ENCODE data around the gene CDH26.
"Not testable (repeated sequence)": the region's sequence is repeated elsewhere in the genome, so short reads cannot be mapped to it uniquely, and the experiment has no call there.

Gene CDH26

DNA sequence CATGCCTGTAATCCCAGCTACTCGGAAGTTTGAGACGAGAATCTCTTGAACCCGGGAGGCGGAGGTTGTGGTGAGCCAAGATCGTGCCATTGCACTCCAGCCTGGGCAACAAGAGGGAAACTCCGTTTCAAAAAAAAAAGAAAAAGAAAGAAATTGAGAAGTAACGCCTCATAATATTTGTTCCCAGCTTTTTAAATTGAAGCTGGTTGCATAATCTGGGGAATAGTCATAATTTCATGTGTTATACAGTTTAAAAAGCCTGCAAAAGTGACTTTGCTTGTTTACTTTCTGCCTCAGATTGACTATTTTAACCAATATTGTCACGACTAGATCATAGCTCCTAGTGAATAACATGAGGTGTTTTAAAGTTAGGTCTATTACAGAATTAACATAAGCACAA is 10.8 kb upstream of the CDH26 start:
- DNase-seq (ENCODE audit: low read depth in 1 of 2, low spot score in 1 of 2) = no peak
- in situ Hi-C loops (cut with HindIII; ENCODE audit: low pct_unique_long_range_greater_than_20kb, low sequenced_read_pairs) = no loop called here
- no peak for TF ChIP-seq JUND (IDR thresholded peaks at IDR 0.05; ENCODE audit: low read depth)

GRCh38 chr20:59948212-59948611 is 10.0 kb upstream of the CDH26 start:
- TF ChIP-seq JUND (IDR thresholded peaks at IDR 0.05; ENCODE audit: low read depth) = no peak
- in situ Hi-C loops (cut with HindIII; ENCODE audit: low pct_unique_long_range_greater_than_20kb, low sequenced_read_pairs) = no loop called here
- DNase-seq (ENCODE audit: low read depth in 1 of 2, low spot score in 1 of 2) = no peak

GRCh38 chr20:59948828-59949720 is 9.1 kb upstream of the CDH26 start:
- DNase-seq (ENCODE audit: low read depth in 1 of 2, low spot score in 1 of 2) = peak in 1 of 2 experiments; percentile 65
- in situ Hi-C loops (cut with HindIII; ENCODE audit: low pct_unique_long_range_greater_than_20kb, low sequenced_read_pairs) = no loop called here
- TF ChIP-seq JUND (IDR thresholded peaks at IDR 0.05; ENCODE audit: low read depth) = no peak

DNA sequence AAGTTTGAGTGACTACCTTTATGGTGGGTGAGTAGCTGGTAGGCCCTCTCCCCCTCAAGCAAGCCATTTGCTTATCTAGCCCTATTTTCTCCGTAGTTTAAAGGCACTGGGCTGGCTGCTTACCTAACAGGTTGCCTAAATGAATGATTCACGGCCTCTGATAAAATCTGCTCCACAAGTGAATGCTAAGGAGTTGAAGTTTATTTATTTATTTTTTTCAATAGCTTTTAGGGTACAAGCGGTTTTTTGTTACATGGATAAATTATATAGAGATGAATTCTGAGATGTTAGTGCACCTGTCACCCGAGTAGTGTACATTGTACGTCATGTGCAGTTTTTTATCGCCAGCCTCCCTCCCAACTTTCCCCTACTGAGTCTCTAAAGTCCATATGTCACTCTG is 8.3 kb upstream of the CDH26 start:
- in situ Hi-C loops (cut with HindIII; ENCODE audit: low pct_unique_long_range_greater_than_20kb, low sequenced_read_pairs) = no loop called here
- no peak for TF ChIP-seq JUND (IDR thresholded peaks at IDR 0.05; ENCODE audit: low read depth)
- DNase-seq (ENCODE audit: low read depth in 1 of 2, low spot score in 1 of 2) = no peak

DNA sequence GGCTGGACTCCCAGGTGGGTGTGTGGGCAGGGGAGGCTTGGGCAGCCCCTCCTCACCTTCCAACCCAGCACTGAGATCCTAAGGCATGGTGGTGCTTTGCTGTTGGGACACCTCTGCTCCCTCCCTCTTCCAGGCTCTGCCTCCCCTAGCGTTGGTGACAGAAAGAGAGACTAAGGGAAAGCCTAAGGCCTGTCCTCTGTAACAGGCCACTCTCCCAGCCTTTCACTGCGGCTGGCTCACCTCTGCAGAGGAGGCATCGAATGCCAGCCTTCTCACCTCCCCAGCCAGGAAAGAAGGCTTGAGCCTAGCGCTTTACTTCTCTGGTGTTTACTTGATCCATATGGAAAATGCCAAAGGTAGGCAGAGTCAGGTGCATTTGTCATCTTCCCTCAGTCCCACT is 3.5 kb upstream of the CDH26 start:
- DNase-seq (ENCODE audit: low read depth in 1 of 2, low spot score in 1 of 2) = no peak
- in situ Hi-C loops (cut with HindIII; ENCODE audit: low pct_unique_long_range_greater_than_20kb, low sequenced_read_pairs) = no loop called here
- no peak for TF ChIP-seq JUND (IDR thresholded peaks at IDR 0.05; ENCODE audit: low read depth)

DNA sequence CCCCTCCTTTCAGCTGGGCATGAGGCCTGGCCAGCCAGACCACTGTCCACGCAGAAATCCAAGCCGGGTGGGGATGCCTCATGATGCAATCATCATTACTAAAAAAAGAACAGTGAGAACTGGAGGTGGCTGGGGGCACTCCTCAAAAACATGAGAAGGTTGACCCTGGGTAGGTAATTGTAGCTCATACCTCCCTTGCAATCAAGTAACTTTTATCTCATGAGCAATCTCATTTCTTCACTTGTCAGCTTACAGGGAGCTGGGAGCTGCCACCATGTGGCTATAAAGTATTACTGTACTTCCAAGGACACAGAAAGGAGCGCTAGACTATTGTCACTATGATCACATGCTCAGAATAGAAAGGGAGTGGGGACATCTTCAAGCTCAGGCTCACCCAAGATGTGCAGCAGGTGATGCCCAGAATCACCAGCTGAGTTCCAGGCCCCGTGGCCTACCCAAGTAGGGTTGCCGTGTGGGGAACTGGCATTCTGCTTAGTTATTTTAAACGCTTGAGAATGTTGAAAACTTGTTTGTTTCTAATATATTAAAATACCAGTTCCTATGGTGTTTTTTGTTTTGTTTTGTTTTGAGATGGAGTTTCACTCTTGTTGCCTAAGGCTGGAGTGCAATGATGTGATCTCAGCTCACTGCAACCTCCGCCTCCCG is 3.0 kb upstream of the CDH26 start:
- TF ChIP-seq JUND (IDR thresholded peaks at IDR 0.05; ENCODE audit: low read depth) = no peak
- in situ Hi-C loops (cut with HindIII; ENCODE audit: low pct_unique_long_range_greater_than_20kb, low sequenced_read_pairs) = no loop called here
- peak; percentile 26 to 84 for DNase-seq (ENCODE audit: low read depth in 1 of 2, low spot score in 1 of 2)

- DNase-seq (ENCODE audit: low read depth in 1 of 2, low spot score in 1 of 2); in situ Hi-C loops (cut with HindIII; ENCODE audit: low pct_unique_long_range_greater_than_20kb, low sequenced_read_pairs): not testable (repeated sequence)
- TF ChIP-seq JUND (IDR thresholded peaks at IDR 0.05; ENCODE audit: low read depth) = peak; percentile 53; the same call in 1 of the 2 replicates
These were observed 655 bp upstream of the CDH26 start for GRCh38 chr20:59957568-59957967.

DNA sequence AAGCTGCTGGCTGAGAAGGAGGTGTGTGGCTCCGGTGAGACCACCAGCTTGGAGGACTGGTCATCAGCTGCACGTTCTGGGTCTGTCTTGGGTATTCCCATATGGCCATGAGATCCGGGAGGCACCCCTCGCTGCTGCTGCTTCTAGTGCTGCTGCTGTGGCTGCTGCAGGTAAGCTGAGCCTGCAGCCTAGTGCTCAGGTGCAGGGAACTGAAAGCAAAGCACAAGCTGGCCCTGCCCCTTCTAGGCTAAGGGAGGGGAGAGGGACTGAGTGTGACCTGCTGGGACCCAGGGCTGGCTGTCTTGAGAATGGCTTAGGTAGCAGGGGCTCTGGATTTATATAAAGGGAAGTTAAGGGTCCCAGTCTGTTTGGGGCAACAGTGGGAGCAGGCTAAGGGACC is 403 bp downstream of the CDH26 start:
- TF ChIP-seq JUND (IDR thresholded peaks at IDR 0.05; ENCODE audit: low read depth) = no peak
- in situ Hi-C loops (cut with HindIII; ENCODE audit: low pct_unique_long_range_greater_than_20kb, low sequenced_read_pairs) = no loop called here
- DNase-seq (ENCODE audit: low read depth in 1 of 2, low spot score in 1 of 2) = no peak

GRCh38 chr20:59961423-59961822 is 3.2 kb downstream of the CDH26 start:
- TF ChIP-seq JUND (IDR thresholded peaks at IDR 0.05; ENCODE audit: low read depth) = no peak
- in situ Hi-C loops (cut with HindIII; ENCODE audit: low pct_unique_long_range_greater_than_20kb, low sequenced_read_pairs) = no loop called here
- DNase-seq (ENCODE audit: low read depth in 1 of 2, low spot score in 1 of 2) = no peak

DNA sequence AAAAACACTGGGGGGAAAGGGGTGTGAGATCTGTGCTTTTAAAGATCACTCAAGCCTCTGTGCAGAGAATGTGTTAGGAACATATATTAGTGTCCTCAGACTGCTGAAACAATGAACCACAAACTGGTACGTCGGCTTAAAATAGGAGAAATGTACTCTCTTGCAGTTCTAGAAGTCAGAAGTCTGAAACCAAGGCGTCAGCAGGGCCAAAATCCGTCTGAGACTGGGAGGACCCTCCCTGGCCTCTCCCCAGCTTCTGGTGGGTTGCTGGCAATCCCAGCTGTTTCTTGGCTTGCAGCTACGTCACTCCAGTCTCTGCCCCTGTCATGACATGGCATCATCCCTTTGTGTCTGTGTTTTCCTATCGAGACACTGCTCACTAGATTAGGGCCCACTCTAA is 3.9 kb downstream of the CDH26 start:
- no peak for TF ChIP-seq JUND (IDR thresholded peaks at IDR 0.05; ENCODE audit: low read depth)
- in situ Hi-C loops (cut with HindIII; ENCODE audit: low pct_unique_long_range_greater_than_20kb, low sequenced_read_pairs) = no loop called here
- no peak for DNase-seq (ENCODE audit: low read depth in 1 of 2, low spot score in 1 of 2)

GRCh38 chr20:59966428-59966827 is 8.2 kb downstream of the CDH26 start:
- DNase-seq (ENCODE audit: low read depth in 1 of 2, low spot score in 1 of 2) = no peak
- TF ChIP-seq JUND (IDR thresholded peaks at IDR 0.05; ENCODE audit: low read depth) = no peak
- in situ Hi-C loops (cut with HindIII; ENCODE audit: low pct_unique_long_range_greater_than_20kb, low sequenced_read_pairs) = no loop called here

DNA sequence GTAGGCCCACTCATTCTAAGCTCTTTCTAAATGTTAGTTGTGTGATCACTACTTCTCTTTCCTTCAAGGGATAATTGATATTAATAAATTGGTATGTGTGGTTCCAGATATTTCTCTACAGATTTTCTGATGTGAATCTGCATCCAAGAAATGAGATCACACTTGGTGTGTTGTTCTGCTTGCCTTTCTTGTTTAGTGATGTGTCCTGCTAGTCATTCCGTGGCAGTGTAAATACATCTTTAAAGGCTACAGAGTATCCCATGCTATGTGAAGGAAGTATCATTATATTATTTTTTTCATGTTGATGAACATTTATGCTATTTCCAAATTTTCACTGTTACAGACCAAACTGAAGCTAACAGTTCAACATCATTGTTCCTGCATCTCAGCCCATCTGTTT is 13.2 kb downstream of the CDH26 start:
- no peak for DNase-seq (ENCODE audit: low read depth in 1 of 2, low spot score in 1 of 2)
- in situ Hi-C loops (cut with HindIII; ENCODE audit: low pct_unique_long_range_greater_than_20kb, low sequenced_read_pairs) = no loop called here
- no peak for TF ChIP-seq JUND (IDR thresholded peaks at IDR 0.05; ENCODE audit: low read depth)

DNA sequence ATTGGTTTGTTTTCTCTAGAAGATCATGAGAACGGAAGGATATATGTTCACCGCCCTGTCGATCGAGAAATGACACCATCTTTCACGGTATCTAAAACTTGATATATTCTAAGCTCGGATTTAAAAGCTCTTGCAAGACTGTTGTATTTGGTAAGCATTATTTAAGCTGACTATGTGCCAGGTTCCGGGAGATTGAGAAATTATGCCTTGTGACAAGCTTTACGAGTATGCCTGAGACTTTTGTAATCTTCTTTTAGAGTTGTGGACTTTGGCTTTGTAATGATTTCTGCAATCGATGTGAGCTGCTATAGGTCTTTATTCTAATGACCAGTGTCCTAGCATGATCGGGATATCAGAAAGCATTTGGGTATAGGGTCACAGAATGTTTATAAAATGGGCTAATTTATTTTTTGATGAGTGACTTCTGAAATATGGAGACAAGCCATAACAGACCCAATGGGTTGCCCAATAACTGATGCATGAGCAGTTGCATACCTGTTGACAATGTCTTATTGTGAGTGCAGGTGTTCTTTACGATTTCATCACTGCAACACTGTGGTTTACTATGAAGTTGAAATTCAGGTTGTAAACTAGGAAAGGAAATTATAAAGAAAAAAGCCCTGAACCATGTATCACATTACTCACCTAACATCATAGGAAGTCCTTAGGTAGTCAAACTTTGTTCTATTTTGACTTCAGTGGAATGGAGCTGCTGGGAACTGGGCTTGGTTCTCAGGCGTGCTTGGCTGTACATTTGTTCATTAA is 14.0 kb downstream of the CDH26 start:
- TF ChIP-seq JUND (IDR thresholded peaks at IDR 0.05; ENCODE audit: low read depth) = no peak
- DNase-seq (ENCODE audit: low read depth in 1 of 2, low spot score in 1 of 2) = no peak
- in situ Hi-C loops (cut with HindIII; ENCODE audit: low pct_unique_long_range_greater_than_20kb, low sequenced_read_pairs) = no loop called here

Data from T47D (cell line).